Measurements from ENCODE around the gene GSE1.
A peak's percentile ranks its signal among the peaks of the same experiment; 100 is the strongest.

The GSE1 gene

DNA sequence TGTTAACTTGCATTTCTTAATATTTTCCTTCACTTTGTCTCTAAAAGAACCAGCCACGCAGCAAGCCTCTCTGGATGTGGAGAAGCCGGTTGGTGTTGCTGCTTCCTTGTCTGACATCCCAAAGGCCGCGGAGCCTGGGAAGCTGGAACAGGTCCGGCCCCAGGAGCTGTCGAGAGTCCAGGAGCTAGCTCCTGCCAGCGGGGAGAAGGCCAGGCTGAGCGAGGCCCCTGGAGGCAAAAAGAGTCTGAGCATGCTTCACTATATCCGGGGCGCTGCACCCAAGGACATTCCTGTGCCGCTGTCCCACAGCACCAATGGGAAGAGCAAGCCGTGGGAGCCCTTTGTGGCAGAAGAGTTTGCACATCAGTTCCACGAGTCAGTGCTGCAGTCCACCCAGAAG, 52.8 kb downstream of the GSE1 start:
- no peak overlapping the region; the same call in 1 of the 2 replicates for H3K27ac ChIP-seq
- TF ChIP-seq ZFX (IDR thresholded peaks at IDR 0.05; ENCODE audit: borderline replicate concordance) = no peak
- TF ChIP-seq, protein P1, sequence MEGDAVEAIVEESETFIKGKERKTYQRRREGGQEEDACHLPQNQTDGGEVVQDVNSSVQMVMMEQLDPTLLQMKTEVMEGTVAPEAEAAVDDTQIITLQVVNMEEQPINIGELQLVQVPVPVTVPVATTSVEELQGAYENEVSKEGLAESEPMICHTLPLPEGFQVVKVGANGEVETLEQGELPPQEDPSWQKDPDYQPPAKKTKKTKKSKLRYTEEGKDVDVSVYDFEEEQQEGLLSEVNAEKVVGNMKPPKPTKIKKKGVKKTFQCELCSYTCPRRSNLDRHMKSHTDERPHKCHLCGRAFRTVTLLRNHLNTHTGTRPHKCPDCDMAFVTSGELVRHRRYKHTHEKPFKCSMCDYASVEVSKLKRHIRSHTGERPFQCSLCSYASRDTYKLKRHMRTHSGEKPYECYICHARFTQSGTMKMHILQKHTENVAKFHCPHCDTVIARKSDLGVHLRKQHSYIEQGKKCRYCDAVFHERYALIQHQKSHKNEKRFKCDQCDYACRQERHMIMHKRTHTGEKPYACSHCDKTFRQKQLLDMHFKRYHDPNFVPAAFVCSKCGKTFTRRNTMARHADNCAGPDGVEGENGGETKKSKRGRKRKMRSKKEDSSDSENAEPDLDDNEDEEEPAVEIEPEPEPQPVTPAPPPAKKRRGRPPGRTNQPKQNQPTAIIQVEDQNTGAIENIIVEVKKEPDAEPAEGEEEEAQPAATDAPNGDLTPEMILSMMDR (IDR thresholded peaks at IDR 0.05) = no peak

DNA sequence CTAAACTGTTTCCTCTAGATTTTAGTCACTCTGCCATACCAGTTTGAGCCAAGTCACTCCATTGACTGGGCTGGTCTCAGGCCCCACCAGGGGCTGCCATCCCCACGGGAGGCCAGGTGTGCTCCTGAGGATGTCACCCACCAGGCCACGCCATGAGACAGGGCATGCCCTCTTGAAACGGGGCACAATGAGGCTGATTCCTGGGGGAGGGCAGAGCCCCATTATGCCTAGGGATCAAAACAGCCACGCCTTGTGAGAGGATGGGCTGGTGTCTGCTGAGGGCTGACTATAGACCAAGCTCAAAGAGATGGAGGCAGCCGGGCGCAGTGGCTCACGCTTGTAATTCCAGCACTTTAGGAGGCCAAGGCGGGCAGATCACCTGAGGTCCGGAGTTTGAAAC, 54.1 kb downstream of the GSE1 start:
- no peak for TF ChIP-seq ZFX (IDR thresholded peaks at IDR 0.05; ENCODE audit: borderline replicate concordance)
- TF ChIP-seq, protein P1 (IDR thresholded peaks at IDR 0.05) = no peak
- no peak overlapping the region for H3K27ac ChIP-seq

DNA sequence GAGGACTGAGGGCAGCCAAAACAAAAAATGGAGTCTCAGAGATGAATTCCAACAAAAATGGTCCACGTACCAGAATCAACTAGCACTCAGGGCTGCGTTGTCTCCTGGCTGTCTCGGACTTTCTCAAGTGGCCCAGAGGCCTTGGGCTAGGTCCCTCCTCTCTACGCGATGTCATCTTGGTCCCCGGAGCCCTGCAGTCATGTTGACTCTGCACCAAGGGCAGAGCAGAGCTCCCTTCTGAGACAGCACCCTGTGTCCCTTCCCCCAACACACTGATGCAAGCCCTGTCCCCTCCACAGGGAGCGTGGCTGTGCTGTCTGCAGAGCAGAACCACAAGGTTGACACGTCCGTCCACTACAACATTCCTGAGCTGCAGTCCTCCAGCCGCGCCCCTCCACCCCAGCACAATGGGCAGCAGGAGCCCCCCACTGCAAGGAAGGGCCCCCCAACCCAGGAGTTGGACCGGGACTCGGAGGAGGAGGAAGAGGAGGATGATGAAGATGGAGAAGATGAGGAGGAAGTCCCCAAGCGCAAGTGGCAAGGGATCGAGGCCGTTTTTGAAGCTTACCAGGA, 54.8 kb downstream of the GSE1 start:
- TF ChIP-seq, protein P1 (IDR thresholded peaks at IDR 0.05) = no peak
- no peak for TF ChIP-seq ZFX (IDR thresholded peaks at IDR 0.05; ENCODE audit: borderline replicate concordance)
- no peak overlapping the region for H3K27ac ChIP-seq

DNA sequence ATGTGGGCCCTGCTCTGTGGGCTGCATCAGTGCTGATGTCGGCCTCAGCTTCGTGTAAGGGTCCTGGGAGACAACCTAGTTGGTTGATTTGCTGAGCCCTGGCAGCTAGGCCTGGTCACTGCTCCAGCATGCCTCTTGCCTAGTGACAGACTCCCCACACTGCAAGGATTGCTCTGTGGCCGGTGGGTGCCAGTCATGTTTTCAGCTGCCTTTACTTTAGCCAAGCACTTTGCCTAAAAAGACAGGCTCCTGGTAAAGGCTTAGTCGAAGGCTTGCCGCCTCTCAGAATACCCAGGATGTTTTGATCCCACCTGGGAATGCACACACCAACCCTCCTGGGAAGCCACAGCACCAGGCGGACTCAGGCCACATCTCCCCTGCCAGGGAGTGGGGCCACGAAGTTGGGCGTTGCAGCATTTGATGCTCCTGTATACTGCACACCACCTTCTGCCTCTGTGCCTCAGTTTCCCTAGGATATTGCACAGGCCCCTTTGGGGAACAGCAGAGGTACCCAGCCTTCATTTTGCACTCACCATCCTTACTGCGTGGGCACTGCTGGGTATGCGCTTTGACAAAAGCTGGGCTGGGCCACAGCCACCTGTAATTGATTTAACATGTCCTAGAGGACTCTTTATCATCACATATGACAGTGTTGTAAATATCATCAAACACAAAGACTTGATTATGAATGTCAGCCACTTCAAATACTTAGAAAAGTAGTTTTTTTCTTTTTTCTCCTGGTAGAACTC, 55.7 kb downstream of the GSE1 start:
- no peak overlapping the region for H3K27ac ChIP-seq
- no peak for TF ChIP-seq ZFX (IDR thresholded peaks at IDR 0.05; ENCODE audit: borderline replicate concordance)
- TF ChIP-seq, protein P1 (IDR thresholded peaks at IDR 0.05) = no peak

DNA sequence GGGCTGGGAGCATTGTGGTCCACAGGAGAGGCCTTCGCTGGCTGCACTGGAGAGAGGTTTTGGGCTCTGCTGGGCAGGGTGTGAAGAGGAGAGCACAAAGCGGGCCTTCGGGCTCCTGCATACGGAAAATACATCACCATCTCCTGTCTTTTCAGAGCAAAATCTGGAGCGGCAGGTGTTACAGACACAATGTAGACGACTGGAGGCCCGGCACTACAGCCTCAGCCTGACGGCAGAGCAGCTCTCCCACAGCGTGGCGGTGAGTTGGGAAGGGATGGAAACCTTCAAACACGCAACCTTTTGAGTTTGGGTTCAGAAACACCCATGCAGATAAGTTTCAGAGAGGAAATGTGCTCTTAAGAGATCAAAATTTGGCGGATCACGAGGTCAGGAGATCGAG, 57.7 kb downstream of the GSE1 start:
- TF ChIP-seq, protein P1 (IDR thresholded peaks at IDR 0.05) = no peak
- TF ChIP-seq ZFX (IDR thresholded peaks at IDR 0.05; ENCODE audit: borderline replicate concordance) = no peak
- no peak overlapping the region for H3K27ac ChIP-seq

DNA sequence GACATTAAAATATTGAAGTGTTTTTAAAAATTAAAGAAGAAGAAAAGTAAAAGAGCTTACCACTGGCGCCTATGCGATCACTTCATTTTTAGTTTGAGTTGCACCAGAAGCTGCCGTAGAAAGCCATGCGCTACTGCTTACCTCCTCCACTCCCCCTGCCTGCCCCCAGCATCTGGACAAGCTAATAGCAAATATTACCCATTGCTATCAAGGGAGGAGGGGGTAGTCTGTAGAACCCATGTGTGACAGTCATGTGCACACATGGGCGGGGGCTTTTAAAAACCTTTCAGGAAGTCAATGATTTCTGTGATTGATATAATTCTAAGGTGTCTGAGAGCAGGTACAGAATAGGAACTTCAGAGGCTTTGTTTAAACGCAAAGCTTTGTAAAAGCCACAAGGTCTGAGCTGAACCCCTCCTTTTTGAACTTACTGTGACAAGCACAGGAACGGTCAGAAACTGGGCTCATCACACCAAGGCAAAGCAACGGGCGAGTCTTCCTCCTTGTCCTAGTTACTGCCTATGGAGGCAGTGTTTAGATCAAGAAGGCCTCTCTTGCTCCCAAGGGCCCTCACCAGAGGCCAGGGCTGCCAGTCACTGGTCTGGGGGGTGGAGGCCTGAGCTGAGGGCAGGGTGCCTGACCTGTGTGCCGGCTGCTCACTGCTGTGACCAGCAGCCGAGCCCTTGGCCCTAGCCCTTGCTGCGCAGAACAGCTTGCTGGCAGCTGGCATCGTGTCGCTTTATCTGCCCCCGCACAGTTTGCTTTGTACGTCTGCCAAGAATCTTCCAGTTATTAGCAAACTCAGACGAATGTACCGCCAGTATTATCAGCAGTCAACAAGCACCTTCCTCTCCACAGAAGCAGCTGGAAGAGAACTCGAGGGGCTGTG, 60.7 kb downstream of the GSE1 start:
- H3K27ac ChIP-seq = peak overlapping the region; percentile 67
- TF ChIP-seq, protein P1 (IDR thresholded peaks at IDR 0.05) = no peak
- TF ChIP-seq ZFX (IDR thresholded peaks at IDR 0.05; ENCODE audit: borderline replicate concordance) = no peak
